ENCODE data around the gene ZEB1.

ZEB1 gene

DNA sequence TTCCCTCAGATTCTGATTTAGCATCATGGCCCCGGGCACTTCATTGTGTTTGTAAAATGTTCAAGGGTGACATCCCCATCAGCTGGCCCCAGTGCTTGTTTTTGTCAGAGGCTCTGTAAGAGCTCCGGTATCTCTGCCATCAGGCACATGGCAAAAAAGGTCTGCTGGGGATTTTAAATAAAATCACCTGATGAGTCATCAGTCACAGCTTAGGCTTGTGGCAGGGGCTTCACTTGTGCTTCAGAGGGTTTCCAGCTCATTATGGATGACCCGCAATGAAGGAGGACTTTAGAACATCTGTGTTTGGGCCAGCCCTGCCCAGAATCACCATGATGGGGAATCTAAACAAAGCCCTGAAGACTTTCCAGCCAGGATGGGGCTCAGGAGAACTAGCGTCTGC lies 259.9 kb downstream of the ZEB1 start:
- no CpG with 5 or more reads among the region's 4 CpGs for whole genome bisulfite sequencing (ENCODE audit: insufficient coverage, insufficient read length)
- Histone ChIP-seq H3K4me1 (ENCODE audit: control insufficient read depth, insufficient read depth, low read length) (no peaks in the 10 kb centered on the region), H3K9me3 (ENCODE audit: control insufficient read depth, insufficient read depth, low read length) (no peaks in the 10 kb centered on the region), H3K27ac (ENCODE audit: low read length) (no peak overlapping the region), H3K36me3 (ENCODE audit: control insufficient read depth, insufficient read depth, low read length) (no peaks in the 10 kb centered on the region), H3K27me3 (ENCODE audit: control insufficient read depth, insufficient read depth, low read length) (no peaks in the 10 kb centered on the region), H3K4me3 (ENCODE audit: low read length) (no peak overlapping the region)
- DNase-seq (ENCODE audit: low read depth, low spot score): no peak

Data from iPS DF 6.9 (cell line).